H9 (cell line): Measurements from ENCODE around the gene MEN1. TPM values are rescaled to one million over a fixed set of nuclear protein-coding genes. Genes with fewer than 3 reads are reported as not detected.

Experiments used
- DNase-seq: peaks from one replicate; pipeline ENCODE4 v3.0.0-alpha.2; 2017
- H2AFZ ChIP-seq: one replicate; pipeline ENCODE4 v1.6.1; 2013; ENCODE audit warnings: mild to moderate bottlenecking, low read length, control low read depth, moderate library complexity
- H2AK5ac ChIP-seq: 2 replicates; pipeline ENCODE4 v1.6.1; 2013; ENCODE audit warnings: low read length, control low read depth, mixed read lengths; ENCODE audit not compliant: insufficient read length
- H2BK120ac ChIP-seq: one replicate; pipeline ENCODE4 v1.6.1; 2013; ENCODE audit warnings: low read depth, mild to moderate bottlenecking, low read length, control low read depth, inconsistent platforms; ENCODE audit not compliant: poor library complexity, severe bottlenecking
- H2BK12ac ChIP-seq: 2 replicates; pipeline ENCODE4 v1.6.1; 2013; ENCODE audit warnings: low read length, control low read depth, mixed read lengths, low read depth; ENCODE audit not compliant: insufficient read length
- H2BK15ac ChIP-seq: 2 replicates; pipeline ENCODE4 v1.6.1; 2013; ENCODE audit warnings: low read depth, low read length, control low read depth
- H2BK20ac ChIP-seq: one replicate; pipeline ENCODE4 v1.6.1; 2013; ENCODE audit warnings: low read depth, mild to moderate bottlenecking, low read length, control low read depth, inconsistent platforms; ENCODE audit not compliant: poor library complexity, severe bottlenecking
- H2BK5ac ChIP-seq: 2 replicates; pipeline ENCODE4 v1.6.1; 2013; ENCODE audit warnings: low read length, control low read depth, mixed read lengths; ENCODE audit not compliant: insufficient read length
- H3K14ac ChIP-seq: 2 replicates; pipeline ENCODE4 v1.6.1; 2013; ENCODE audit warnings: low read length, control low read depth; ENCODE audit not compliant: insufficient read depth
- H3K18ac ChIP-seq: 2 replicates; pipeline ENCODE4 v1.6.1; 2013; ENCODE audit warnings: low read depth, mild to moderate bottlenecking, mixed read lengths, low read length, control low read depth; ENCODE audit not compliant: insufficient read length
- H3K23ac ChIP-seq: 2 replicates; pipeline ENCODE4 v1.6.1; 2013; ENCODE audit warnings: low read length, control low read depth, mixed read lengths, low read depth; ENCODE audit not compliant: insufficient read length
- H3K23me2 ChIP-seq: 2 replicates; pipeline ENCODE4 v1.6.1; 2013; ENCODE audit warnings: low read depth, mild to moderate bottlenecking, mixed read lengths, low read length, control low read depth; ENCODE audit not compliant: insufficient read length, poor library complexity, severe bottlenecking
- H3K27ac ChIP-seq: 2 replicates; pipeline ENCODE4 v1.5.1; 2013; ENCODE audit warnings: low read length, control low read depth, mixed read lengths, low read depth; ENCODE audit not compliant: insufficient read length
- H3K27me3 ChIP-seq: 2 replicates; pipeline ENCODE4 v1.6.1; 2013; ENCODE audit warnings: low read length, control low read depth, inconsistent platforms; ENCODE audit not compliant: insufficient read depth
- H3K4ac ChIP-seq: 2 replicates; pipeline ENCODE4 v1.6.1; 2013; ENCODE audit warnings: low read depth, mild to moderate bottlenecking, control low read depth, inconsistent platforms, low read length, moderate library complexity
- H3K4me1 ChIP-seq: 2 replicates; pipeline ENCODE4 v1.6.1; 2013; ENCODE audit warnings: low read length, control low read depth, inconsistent platforms; ENCODE audit not compliant: insufficient read depth
- H3K4me2 ChIP-seq: 2 replicates; pipeline ENCODE4 v1.6.1; 2013; ENCODE audit warnings: low read length, control low read depth, mixed read lengths; ENCODE audit not compliant: insufficient read length, insufficient read depth
- H3K56ac ChIP-seq: 2 replicates; pipeline ENCODE4 v1.6.1; 2013; ENCODE audit warnings: low read depth, mild to moderate bottlenecking, mixed read lengths, low read length, control low read depth; ENCODE audit not compliant: insufficient read length
- H3K79me1 ChIP-seq: 2 replicates; pipeline ENCODE4 v1.6.1; 2013; ENCODE audit warnings: low read depth, mild to moderate bottlenecking, moderate library complexity, low read length, control low read depth, inconsistent platforms; ENCODE audit not compliant: insufficient read depth, poor library complexity, severe bottlenecking
- H3K79me2 ChIP-seq: 2 replicates; pipeline ENCODE4 v1.6.1; 2013; ENCODE audit warnings: low read length, control low read depth, inconsistent platforms; ENCODE audit not compliant: insufficient read depth
- H3K9ac ChIP-seq: 2 replicates; pipeline ENCODE4 v1.6.1; 2013; ENCODE audit warnings: low read length, control low read depth, mixed read lengths; ENCODE audit not compliant: insufficient read length; ENCODE audit errors: extremely low read depth
- H3K9me3 ChIP-seq: one replicate; pipeline ENCODE4 v1.6.1; 2013; ENCODE audit warnings: low read depth, low read length, inconsistent platforms; ENCODE audit not compliant: control insufficient read depth
- H3T11ph ChIP-seq: one replicate; pipeline ENCODE4 v1.6.1; 2013; ENCODE audit warnings: mild to moderate bottlenecking, low read length, control low read depth, inconsistent platforms
- H4K20me1 ChIP-seq: one replicate; pipeline ENCODE4 v1.6.1; 2013; ENCODE audit not compliant: control insufficient read depth, insufficient read length, insufficient read depth
- H4K5ac ChIP-seq: 2 replicates; pipeline ENCODE4 v1.6.1; 2013; ENCODE audit warnings: low read depth, mild to moderate bottlenecking, mixed read lengths, low read length, control low read depth; ENCODE audit not compliant: insufficient read length
- H4K8ac ChIP-seq: replicated peaks from 2 replicates; pipeline ENCODE4 v1.6.1; 2013; ENCODE audit warnings: low read length, control low read depth, mixed read lengths, low read depth; ENCODE audit not compliant: insufficient read length
- H4K91ac ChIP-seq: 2 replicates; pipeline ENCODE4 v1.6.1; 2013; ENCODE audit warnings: low read depth, mild to moderate bottlenecking, moderate library complexity, mixed read lengths, low read length, control low read depth; ENCODE audit not compliant: insufficient read length
- H3K27ac Mint-ChIP-seq, 3 experiments: 2 replicates in 2 of 3; 3 replicates in 1 of 3; pipeline ENCODE4 v1.8.0; 2020 to 2021; ENCODE audit warnings: mixed read lengths in 3 of 3, mild to moderate bottlenecking in 1 of 3, moderate library complexity in 1 of 3
- H3K27me3 Mint-ChIP-seq: 2 replicates; pipeline ENCODE4 v1.8.0; 2021; ENCODE audit warnings: low read depth, mild to moderate bottlenecking, moderate library complexity, mixed read lengths
- H3K36me3 Mint-ChIP-seq, 3 experiments: 2 replicates in 2 of 3; 3 replicates in 1 of 3; pipeline ENCODE4 v1.8.0; 2020 to 2021; ENCODE audit warnings: low read depth in 3 of 3, mixed read lengths in 3 of 3; ENCODE audit not compliant: insufficient read depth in 1 of 3
- H3K4me1 Mint-ChIP-seq, 2 experiments: 2 replicates each; pipeline ENCODE4 v1.8.0; 2020; ENCODE audit warnings: mixed read lengths in 2 of 2
- H3K4me3 Mint-ChIP-seq, 2 experiments: 2 replicates in 1 of 2; 3 replicates in 1 of 2; pipeline ENCODE4 v1.8.0; 2020 to 2021; ENCODE audit warnings: mild to moderate bottlenecking in 2 of 2, mixed read lengths in 2 of 2, moderate library complexity in 1 of 2
- H3K9me3 Mint-ChIP-seq, 2 experiments: 2 replicates in 1 of 2; 3 replicates in 1 of 2; pipeline ENCODE4 v1.8.0; 2020; ENCODE audit warnings: mild to moderate bottlenecking in 2 of 2, mixed read lengths in 2 of 2, moderate library complexity in 1 of 2
- CTCF ChIP-seq: fragments of 200-600 bp; sonication (generic); conservative IDR thresholded peaks from 3 replicates; pipeline ENCODE4 v1.8.0; 2021; ENCODE audit warnings: antibody characterized with exemption, mild to moderate bottlenecking
- WGBS: extraction: QIAGEN DNeasy Blood & Tissue Kit; methylation state at CpG from one replicate; pipeline ENCODE4 v1.1.7; 2013; ENCODE audit warnings: missing lambda C conversion rate, low lambda C conversion rate, mixed read lengths; ENCODE audit not compliant: insufficient read length; ENCODE audit errors: extremely low coverage; 5-methylcytosine and 5-hydroxymethylcytosine counted together
- total RNA-seq: library from RNA; stranded (reverse); gene quantifications from 2 replicates; pipeline ENCODE4 v1.2.1, GENCODE V29; 2021

MEN1 gene
- total RNA-seq, 1 experiment from 2014 or later: 49.9 TPM

GRCh38 chr11:64826062-64826461 lies 15.7 kb upstream of the MEN1 start:
- Histone ChIP-seq H3K18ac (no peak overlapping the region), H2BK15ac (no peak overlapping the region), H3K27ac (no peak overlapping the region), H4K91ac (no peak overlapping the region), H3K79me2 (no peaks in the 10 kb centered on the region), H3K4me2 (no peak overlapping the region), H3K4me1 (no peaks in the 10 kb centered on the region), H4K8ac (no peak overlapping the region), H3K14ac (no peak overlapping the region), H2BK120ac (no peak overlapping the region), H3K9ac (no peak overlapping the region), H3K23ac (no peak overlapping the region), H4K5ac (no peak overlapping the region), H2AK5ac (no peak overlapping the region), H2BK12ac (no peak overlapping the region), H3T11ph (no peak overlapping the region), H3K4ac (no peak overlapping the region), H3K23me2 (no peaks in the 10 kb centered on the region), H2BK5ac (no peak overlapping the region), H2AFZ (no peak overlapping the region), H3K9me3 (no peaks in the 10 kb centered on the region), H4K20me1 (no peaks in the 10 kb centered on the region), H3K56ac (no peak overlapping the region), H2BK20ac (no peak overlapping the region), H3K79me1 (no peaks in the 10 kb centered on the region), H3K27me3 (no peaks in the 10 kb centered on the region)
- DNase-seq: no peak
- Mint-ChIP-seq H3K4me3 (no peak overlapping the region), H3K27ac (peak overlapping the region in 1 of 3 experiments; percentile 76; a peak in 1 of 7 replicates), H3K27me3 (no peaks in the 10 kb centered on the region; the same call in 1 of the 2 replicates), H3K4me1 (peaks cover 0 to 2% of the 10 kb centered on the region in 2 experiments; a peak in 2 of 4 replicates), H3K36me3 (peaks cover 0 to 59% (median 21%) of the 10 kb centered on the region in 3 experiments; a peak in 5 of 7 replicates), H3K9me3 (no peaks in the 10 kb centered on the region)
- TF ChIP-seq CTCF: no peak
- WGBS: no CpG with 5 or more reads among the region's 7 CpGs
